Brain microvascular endothelial cell (primary cell): Measurements from ENCODE around the gene SLC30A1.

Experiments used
- DNase-seq: peaks from one replicate; pipeline ENCODE4 v3.0.0-alpha.2; 2020
- H3K27ac ChIP-seq: fragments of 250-450 bp; sonication (Bioruptor Pico); 2 replicates; pipeline ENCODE4 v1.5.1; 2020; ENCODE audit warnings: mild to moderate bottlenecking, moderate library complexity
- H3K27me3 ChIP-seq: fragments of 250-450 bp; sonication (Bioruptor Pico); replicated peaks from 2 replicates; pipeline ENCODE4 v1.5.1; 2020; ENCODE audit warnings: mild to moderate bottlenecking
- H3K36me3 ChIP-seq: fragments of 250-450 bp; sonication (Bioruptor Pico); replicated peaks from 2 replicates; pipeline ENCODE4 v1.5.1; 2020; ENCODE audit warnings: mild to moderate bottlenecking
- H3K4me3 ChIP-seq: 2 replicates; pipeline ENCODE4 v1.5.1; 2011; ENCODE audit warnings: low read depth, mild to moderate bottlenecking, control low read depth, low read length, moderate library complexity
- CTCF ChIP-seq: IDR thresholded peaks from 2 replicates; pipeline ENCODE4 v1.5.1; 2011; ENCODE audit warnings: low read depth, mild to moderate bottlenecking, moderate library complexity, low read length, control low read depth, inconsistent platforms; ENCODE audit errors: missing control alignments
- in situ Hi-C: cut with HindIII; loops from 2 replicates; pipeline ENCODE4 v1.10.0; 2017; ENCODE audit warnings: low sequenced_read_pairs, low pct_ligation_motif_present

Gene SLC30A1

DNA sequence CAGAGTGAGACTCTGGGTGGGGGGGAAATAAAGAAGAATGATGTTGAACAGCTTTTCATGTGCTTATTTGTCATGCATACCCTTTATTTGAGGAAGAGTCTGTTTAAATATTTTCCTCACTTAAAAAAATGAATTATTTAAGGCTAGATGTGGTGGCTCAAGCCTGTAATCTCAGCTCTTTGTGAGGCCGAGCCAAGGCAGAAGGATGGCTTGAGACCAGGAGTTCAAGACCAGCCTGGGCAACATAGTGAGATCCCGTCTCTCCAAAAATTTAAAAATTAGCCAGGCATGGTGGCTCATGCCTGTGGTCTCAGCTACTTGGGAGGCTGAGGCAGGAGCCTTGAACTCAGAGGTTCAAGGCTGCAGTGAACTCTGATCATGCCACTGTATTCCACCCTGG, 25.4 kb downstream of the SLC30A1 start:
- H3K27me3 ChIP-seq = no peaks in the 10 kb centered on the region
- TF ChIP-seq CTCF = no peak
- in situ Hi-C loops = no loop called here
- no peak overlapping the region for H3K4me3 ChIP-seq
- DNase-seq = no peak
- H3K27ac ChIP-seq = no peak overlapping the region
- no peaks in the 10 kb centered on the region for H3K36me3 ChIP-seq

GRCh38 chr1:211551638-211552460, 27.1 kb downstream of the SLC30A1 start:
- Histone ChIP-seq H3K27me3 (no peaks in the 10 kb centered on the region), H3K4me3 (no peak overlapping the region), H3K36me3 (no peaks in the 10 kb centered on the region), H3K27ac (peak overlapping the region; percentile 12)
- DNase-seq = peak; percentile 71
- TF ChIP-seq CTCF = no peak
- in situ Hi-C loops = no loop called here

DNA sequence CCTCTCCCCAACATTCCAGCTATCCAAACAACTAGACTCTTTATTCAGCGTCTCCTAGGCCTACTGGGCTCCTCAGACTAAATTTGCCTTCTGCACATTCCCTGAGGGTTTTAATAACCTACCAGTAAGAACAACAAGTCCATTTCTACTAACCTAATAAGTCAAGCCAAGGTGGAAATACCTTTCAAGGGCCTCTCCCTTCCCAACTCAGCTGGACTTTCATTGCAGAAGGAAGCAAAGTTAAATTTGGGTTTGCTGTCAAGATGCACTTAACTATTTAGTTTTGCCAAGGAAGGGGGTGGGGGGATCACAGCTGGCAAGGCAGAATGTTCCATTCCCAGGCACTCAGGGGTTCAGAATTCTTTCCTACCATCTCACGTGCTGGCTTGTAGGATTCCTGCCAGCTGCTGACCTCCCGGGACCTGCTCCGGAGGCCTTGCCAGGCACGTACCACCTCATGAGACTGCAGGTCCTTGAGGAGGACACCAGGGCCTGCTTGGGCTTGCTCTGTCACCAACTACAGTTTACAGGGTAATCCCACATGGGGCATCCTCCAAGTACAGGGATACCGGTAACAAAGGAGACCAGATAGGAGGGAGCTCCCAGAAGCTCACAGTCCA, 29.8 kb downstream of the SLC30A1 start:
- no peak for TF ChIP-seq CTCF
- Histone ChIP-seq H3K27ac (no peak overlapping the region), H3K36me3 (no peaks in the 10 kb centered on the region), H3K4me3 (no peak overlapping the region), H3K27me3 (no peaks in the 10 kb centered on the region)
- DNase-seq = no peak
- in situ Hi-C loops = no loop called here

- Histone ChIP-seq H3K27me3 (no peaks in the 10 kb centered on the region), H3K36me3 (no peaks in the 10 kb centered on the region), H3K4me3 (no peak overlapping the region), H3K27ac (no peak overlapping the region)
- no peak for DNase-seq
- in situ Hi-C loops = no loop called here
- TF ChIP-seq CTCF = no peak
These were observed 30.5 kb downstream of the SLC30A1 start for GRCh38 chr1:211548321-211549091.

- H3K27ac ChIP-seq = no peak overlapping the region
- no peak for TF ChIP-seq CTCF
- in situ Hi-C loops = no loop called here
- no peak for DNase-seq
- H3K4me3 ChIP-seq = no peak overlapping the region
- no peaks in the 10 kb centered on the region for H3K27me3 ChIP-seq
- no peaks in the 10 kb centered on the region for H3K36me3 ChIP-seq
These were observed 31.3 kb downstream of the SLC30A1 start for GRCh38 chr1:211547710-211548109.
